ENCODE results near the gene ATP1A3. TPM values are rescaled to one million over a fixed set of nuclear protein-coding genes. Genes with fewer than 3 reads are reported as not detected.

Gene ATP1A3
- total RNA-seq, 4 donors from 2014 or later, result 0.19 to 0.42 TPM; not detected in 2

DNA sequence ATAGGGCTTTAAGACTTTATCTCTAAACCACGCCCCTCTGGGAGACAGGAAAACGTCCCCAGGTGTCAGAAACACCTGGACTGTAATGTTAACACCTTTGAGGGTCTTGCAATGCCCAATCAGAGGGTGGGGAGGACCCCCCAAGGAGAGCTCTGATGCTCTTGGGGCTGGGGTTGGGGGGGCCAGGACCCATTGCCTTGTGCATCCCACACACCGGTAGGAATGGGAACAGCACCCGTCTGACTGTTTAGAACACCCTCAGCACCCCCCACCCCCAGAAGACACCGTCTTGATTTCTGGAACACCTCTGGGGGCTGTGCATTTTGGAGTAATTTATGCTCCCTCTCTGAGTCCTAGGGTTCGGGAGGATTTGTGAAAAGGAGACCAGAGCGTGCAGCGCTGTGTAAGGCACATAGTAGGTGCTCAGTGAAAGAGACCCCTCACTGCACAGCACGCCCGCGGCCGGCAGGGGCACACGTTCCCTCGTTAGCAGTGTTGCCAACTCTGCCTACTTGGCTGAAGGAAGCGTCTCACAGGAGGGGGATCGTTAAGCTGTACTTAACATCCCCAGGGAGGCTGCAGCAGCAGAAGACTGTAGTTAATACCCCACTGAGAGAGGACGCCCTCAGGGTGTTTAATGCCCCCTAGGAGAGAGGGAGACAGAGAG, 63.0 kb downstream of the ATP1A3 start:
- Histone ChIP-seq H3K27ac (no peak overlapping the region), H3K36me3 (no peaks in the 10 kb centered on the region), H3K27me3 (peaks cover 37 to 100% (median 53%) of the 10 kb centered on the region in 4 donors), H3K4me3 (no peak overlapping the region), H3K9me3 (no peaks in the 10 kb centered on the region), H3K4me1 (peaks cover 19 to 35% (median 19%) of the 10 kb centered on the region in 3 donors)
- WGBS, 2 donors, result 3 to 6% methylated on average over 2 to 12 of the region's 17 CpGs
- no peak for DNase-seq
- intact Hi-C loops (cut with DNase I), result no loop called here
- no peak for TF ChIP-seq POLR2A (IDR thresholded peaks at IDR 0.05)
- TF ChIP-seq, protein P1, sequence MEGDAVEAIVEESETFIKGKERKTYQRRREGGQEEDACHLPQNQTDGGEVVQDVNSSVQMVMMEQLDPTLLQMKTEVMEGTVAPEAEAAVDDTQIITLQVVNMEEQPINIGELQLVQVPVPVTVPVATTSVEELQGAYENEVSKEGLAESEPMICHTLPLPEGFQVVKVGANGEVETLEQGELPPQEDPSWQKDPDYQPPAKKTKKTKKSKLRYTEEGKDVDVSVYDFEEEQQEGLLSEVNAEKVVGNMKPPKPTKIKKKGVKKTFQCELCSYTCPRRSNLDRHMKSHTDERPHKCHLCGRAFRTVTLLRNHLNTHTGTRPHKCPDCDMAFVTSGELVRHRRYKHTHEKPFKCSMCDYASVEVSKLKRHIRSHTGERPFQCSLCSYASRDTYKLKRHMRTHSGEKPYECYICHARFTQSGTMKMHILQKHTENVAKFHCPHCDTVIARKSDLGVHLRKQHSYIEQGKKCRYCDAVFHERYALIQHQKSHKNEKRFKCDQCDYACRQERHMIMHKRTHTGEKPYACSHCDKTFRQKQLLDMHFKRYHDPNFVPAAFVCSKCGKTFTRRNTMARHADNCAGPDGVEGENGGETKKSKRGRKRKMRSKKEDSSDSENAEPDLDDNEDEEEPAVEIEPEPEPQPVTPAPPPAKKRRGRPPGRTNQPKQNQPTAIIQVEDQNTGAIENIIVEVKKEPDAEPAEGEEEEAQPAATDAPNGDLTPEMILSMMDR (IDR thresholded peaks at IDR 0.05), result peak in 1 of 6 experiments; percentile 12

DNA sequence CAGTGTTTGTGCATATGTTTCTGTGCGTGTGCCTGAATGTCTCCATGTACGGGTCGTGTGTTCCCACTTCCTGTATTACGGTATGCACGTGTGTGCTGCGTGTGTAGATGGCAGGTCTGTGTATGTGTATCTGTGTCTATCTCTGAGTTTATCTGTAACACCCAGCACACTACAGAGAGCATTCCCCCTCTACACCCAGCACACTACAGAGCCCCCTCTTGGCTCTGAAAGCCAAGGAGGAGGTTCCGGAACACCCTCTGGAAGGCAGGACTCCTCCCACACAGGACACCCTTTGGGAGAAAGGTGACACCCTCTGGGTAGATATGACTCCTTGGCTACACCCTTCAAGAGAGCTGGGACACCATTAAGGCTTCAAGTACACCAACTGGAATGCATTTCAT, 63.7 kb downstream of the ATP1A3 start:
- peaks cover 38 to 100% (median 55%) of the 10 kb centered on the region in 4 donors for H3K27me3 ChIP-seq
- intact Hi-C loops (cut with DNase I), result no loop called here

DNA sequence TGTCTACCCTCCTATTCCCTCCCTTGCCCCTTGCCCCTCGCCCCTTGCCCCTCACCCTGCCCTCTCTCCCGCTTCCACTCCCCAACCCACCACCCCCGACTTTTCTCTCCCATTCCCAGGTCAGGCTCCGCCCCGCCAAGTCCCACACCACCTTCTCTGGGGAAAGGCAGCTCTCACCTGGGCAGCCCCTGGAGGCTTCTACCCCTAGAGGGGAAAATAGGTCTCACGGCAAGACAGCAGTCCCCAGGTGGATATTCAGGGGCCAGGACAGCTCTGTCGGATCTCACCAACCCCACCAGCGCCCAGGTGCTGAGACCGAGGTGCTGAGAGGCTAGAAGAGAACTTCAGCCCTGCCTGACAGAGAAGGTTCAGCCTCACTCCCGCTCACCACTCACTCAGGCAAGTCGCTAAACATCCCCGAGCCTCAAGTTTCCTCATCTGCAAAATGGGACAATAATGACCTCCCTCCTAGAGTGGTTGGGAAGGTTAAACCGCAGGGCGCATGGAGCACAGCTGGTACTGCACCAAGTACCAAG, 64.4 kb downstream of the ATP1A3 start:
- intact Hi-C loops (cut with DNase I), result no loop called here
- Histone ChIP-seq H3K27me3 (peaks cover 39 to 100% (median 54%) of the 10 kb centered on the region in 4 donors), H3K36me3 (no peaks in the 10 kb centered on the region), H3K27ac (no peak overlapping the region), H3K4me3 (no peak overlapping the region), H3K4me1 (peaks cover 14 to 21% (median 19%) of the 10 kb centered on the region in 3 donors), H3K9me3 (no peaks in the 10 kb centered on the region)
- WGBS, 2 donors, result 30 to 38% methylated on average over 6 to 8 of the region's 14 CpGs
- TF ChIP-seq, protein P1 (IDR thresholded peaks at IDR 0.05), result no peak
- no peak for TF ChIP-seq POLR2A (IDR thresholded peaks at IDR 0.05)
- no peak for DNase-seq

More for the DNA sequence above, 63.7 kb downstream of the ATP1A3 start:
- WGBS, 2 donors, result 14 to 18% methylated on average over 6 of the region's 7 CpGs
- Histone ChIP-seq H3K27ac (no peak overlapping the region), H3K4me1 (peaks cover 14 to 27% (median 19%) of the 10 kb centered on the region in 3 donors), H3K9me3 (no peaks in the 10 kb centered on the region), H3K4me3 (no peak overlapping the region), H3K36me3 (no peaks in the 10 kb centered on the region)
- DNase-seq, result no peak
- TF ChIP-seq, protein P1 (IDR thresholded peaks at IDR 0.05), result no peak
- TF ChIP-seq POLR2A (IDR thresholded peaks at IDR 0.05), result no peak

DNA sequence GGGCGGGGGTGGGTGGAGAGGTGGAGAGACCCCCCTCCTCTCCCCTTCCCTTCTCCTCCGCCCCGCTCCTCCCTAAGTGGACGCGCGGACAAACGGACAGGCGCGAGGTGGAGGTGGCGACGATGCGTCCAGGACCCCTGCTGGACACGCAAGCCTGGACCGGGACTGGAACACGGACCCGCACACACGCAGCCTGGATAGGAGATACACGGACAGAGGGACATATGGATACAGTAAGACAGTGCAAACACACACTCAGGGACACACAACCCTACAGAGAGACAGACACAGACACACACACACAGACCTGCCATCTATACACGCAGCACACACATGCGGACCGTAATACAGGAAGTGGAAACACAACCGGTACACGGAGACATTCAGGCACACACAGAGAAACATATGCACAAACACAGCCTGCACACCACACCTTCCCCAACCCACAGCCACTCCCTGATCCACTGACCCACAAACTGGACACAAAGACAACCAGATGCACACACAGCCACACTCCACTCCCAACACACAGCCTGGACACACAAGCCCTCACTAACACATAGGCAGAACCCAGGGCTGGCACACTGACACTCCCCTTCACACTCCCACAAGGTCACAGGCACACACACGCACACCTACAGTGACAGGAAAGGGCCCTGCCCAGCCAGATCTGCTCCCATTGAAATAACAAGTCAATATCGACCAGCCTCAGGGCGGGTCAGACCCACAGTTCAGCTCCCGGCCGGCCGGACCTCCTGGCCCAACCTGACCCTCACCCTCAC, 65.1 kb downstream of the ATP1A3 start:
- 6 to 9% methylated on average over 14 to 19 of the region's 29 CpGs for WGBS, 2 donors
- Histone ChIP-seq H3K36me3 (no peaks in the 10 kb centered on the region), H3K27ac (no peak overlapping the region), H3K9me3 (no peaks in the 10 kb centered on the region), H3K4me1 (peaks cover 14 to 21% (median 19%) of the 10 kb centered on the region in 3 donors), H3K27me3 (peaks cover 39 to 100% (median 56%) of the 10 kb centered on the region in 4 donors), H3K4me3 (peak overlapping the region; percentile 16 to 69 (median 40))
- intact Hi-C loops (cut with DNase I), result no loop called here
- DNase-seq, result no peak
- TF ChIP-seq, protein P1 (IDR thresholded peaks at IDR 0.05), result no peak
- TF ChIP-seq POLR2A (IDR thresholded peaks at IDR 0.05), result no peak
